Bronchial epithelial cell (primary cell): ENCODE data around the gene DNTTIP2. TPM values are rescaled to one million over a fixed set of nuclear protein-coding genes. Genes with fewer than 3 reads are reported as not detected.
A peak's percentile ranks its signal among the peaks of the same experiment; 100 is the strongest.
"Not testable (repeated sequence)": the region's sequence is repeated elsewhere in the genome, so short reads cannot be mapped to it uniquely, and the experiment has no call there.

Experiments used
- DNase-seq: peaks from one replicate; pipeline ENCODE4 v3.0.0-alpha.2; 2010; ENCODE audit warnings: low read depth
- FAIRE-seq: peaks from 2 replicates; lab custom pipeline; 2011; peaks lifted over from hg19 to GRCh38; lab: Jason Lieb, UNC
- H3K27me3 ChIP-seq: 2 replicates; pipeline ENCODE4 v1.5.1; 2011; ENCODE audit warnings: low read length; ENCODE audit not compliant: control insufficient read depth, insufficient read depth
- H3K36me3 ChIP-seq: 2 replicates; pipeline ENCODE4 v1.5.1; 2011; ENCODE audit warnings: low read length; ENCODE audit not compliant: control insufficient read depth, insufficient read depth
- H3K4me3 ChIP-seq: 2 replicates; pipeline ENCODE4 v1.5.1; 2011; ENCODE audit warnings: mild to moderate bottlenecking, low read depth, low read length, control low read depth
- CTCF ChIP-seq: IDR thresholded peaks from 2 replicates; pipeline ENCODE4 v1.5.1; 2011; ENCODE audit warnings: mild to moderate bottlenecking, moderate library complexity, low read length, control low read depth, inconsistent platforms; ENCODE audit not compliant: insufficient read depth, severe bottlenecking
- total RNA-seq: library from RNA; depleted of rRNA; stranded (reverse); fragments of >200 nt; gene quantifications from 2 replicates; pipeline ENCODE4 v1.2.1, GENCODE V29; 2014

Gene DNTTIP2
- total RNA-seq, 1 donor from 2014 or later, result 24.5 TPM

DNA sequence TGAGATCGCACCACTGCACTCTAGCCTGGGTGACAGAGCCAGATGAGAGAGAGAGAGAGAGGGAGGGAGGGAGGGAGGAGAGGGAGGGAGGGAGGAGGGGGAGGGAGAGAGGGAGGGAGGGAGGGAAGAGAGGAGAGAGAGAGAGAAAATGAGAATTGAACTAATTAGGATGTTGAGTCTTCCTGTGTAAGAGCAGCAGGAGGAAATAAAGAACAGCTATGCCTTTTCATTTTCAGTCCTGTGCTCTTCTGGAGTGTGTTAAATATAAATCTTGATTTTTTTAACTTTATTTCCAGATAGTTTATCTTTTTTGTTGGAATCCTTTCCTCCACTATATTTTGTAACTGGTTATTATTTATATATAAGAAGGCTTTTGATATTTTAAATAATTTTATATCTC, 27.1 kb downstream of the DNTTIP2 start:
- Histone ChIP-seq H3K4me3 (no peak overlapping the region), H3K27me3 (no peaks in the 10 kb centered on the region), H3K36me3 (no peaks in the 10 kb centered on the region)
- FAIRE-seq (no peak), DNase-seq (no peak)
- no peak for TF ChIP-seq CTCF

- no peak overlapping the region for H3K4me3 ChIP-seq
- TF ChIP-seq CTCF, result no peak
- H3K36me3 ChIP-seq, result no peaks in the 10 kb centered on the region
- no peaks in the 10 kb centered on the region for H3K27me3 ChIP-seq
- FAIRE-seq, result no peak
- no peak for DNase-seq
Observed at GRCh38 chr1:93851327-93851712, 27.7 kb downstream of the DNTTIP2 start.

- peak; percentile 30 for TF ChIP-seq CTCF
- not testable (repeated sequence) for H3K4me3 ChIP-seq, FAIRE-seq, H3K27me3 ChIP-seq, H3K36me3 ChIP-seq
- DNase-seq, result peak; percentile 44
Observed at GRCh38 chr1:93850687-93851326, 28.2 kb downstream of the DNTTIP2 start.

GRCh38 chr1:93848350-93848883, 30.6 kb downstream of the DNTTIP2 start:
- Histone ChIP-seq H3K27me3 (no peaks in the 10 kb centered on the region), H3K36me3 (no peaks in the 10 kb centered on the region), H3K4me3 (peak overlapping the region; percentile 89)
- no peak for FAIRE-seq
- DNase-seq, result no peak
- TF ChIP-seq CTCF, result no peak

- Histone ChIP-seq H3K27me3 (no peaks in the 10 kb centered on the region), H3K36me3 (no peaks in the 10 kb centered on the region), H3K4me3 (peak overlapping the region; percentile 89)
- TF ChIP-seq CTCF, result no peak
- FAIRE-seq (no peak), DNase-seq (peak; percentile 51)
Observed at GRCh38 chr1:93847811-93848288, 31.2 kb downstream of the DNTTIP2 start.
